WERI-Rb-1 (cell line): ENCODE measurements around the gene ERN1.

Experiments
- DNase-seq: peaks from one replicate; pipeline ENCODE4 v3.0.0-alpha.2; 2020
- H3K27ac ChIP-seq: fragments of 250-450 bp; sonication (Bioruptor Pico); 2 replicates; pipeline ENCODE4 v1.5.1; 2020; ENCODE audit warnings: mild to moderate bottlenecking, moderate library complexity
- H3K27me3 ChIP-seq: fragments of 250-450 bp; sonication (Bioruptor Pico); 2 replicates; pipeline ENCODE4 v1.5.1; 2021; ENCODE audit warnings: mild to moderate bottlenecking, low read depth, moderate library complexity; ENCODE audit not compliant: insufficient read depth, severe bottlenecking
- H3K36me3 ChIP-seq: fragments of 250-450 bp; sonication (Bioruptor Pico); 2 replicates; pipeline ENCODE4 v1.5.1; 2020; ENCODE audit warnings: mild to moderate bottlenecking, moderate library complexity
- H3K4me3 ChIP-seq: 2 replicates; pipeline ENCODE4 v1.5.1; 2011; ENCODE audit warnings: low read depth, mild to moderate bottlenecking, control low read depth, low read length
- H3K9me3 ChIP-seq: fragments of 250-450 bp; sonication (Bioruptor Pico); 2 replicates; pipeline ENCODE4 v1.5.1; 2021; ENCODE audit warnings: mild to moderate bottlenecking, moderate library complexity; ENCODE audit not compliant: severe bottlenecking
- TF ChIP-seq, protein P1 (sequence below): IDR thresholded peaks from 2 replicates; pipeline ENCODE4 v1.5.1; 2011; ENCODE audit warnings: low read depth, mild to moderate bottlenecking, control low read depth, inconsistent platforms, low read length

Gene ERN1

DNA sequence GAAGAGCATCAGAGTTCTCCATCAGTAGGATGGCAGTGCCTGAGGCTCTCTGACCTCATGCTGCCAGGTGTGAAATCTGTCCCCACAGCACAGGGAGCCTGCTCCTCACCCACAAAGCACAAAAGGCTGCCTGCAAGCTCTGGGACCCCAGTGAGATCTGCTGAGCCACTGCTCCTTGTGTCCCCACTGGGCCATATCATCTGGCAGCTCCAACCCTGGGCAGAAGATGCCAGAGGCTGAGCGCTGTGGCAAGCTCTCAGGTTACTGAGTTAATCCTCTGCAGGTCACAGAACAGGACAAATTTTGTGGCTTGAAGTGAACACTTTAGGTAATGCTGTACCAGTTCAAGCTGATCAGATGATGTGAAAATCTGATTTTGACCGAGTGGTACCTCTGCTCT, 26.7 kb upstream of the ERN1 start:
- peaks cover 84% of the 10 kb centered on the region for H3K36me3 ChIP-seq
- H3K9me3 ChIP-seq: no peaks in the 10 kb centered on the region
- TF ChIP-seq, protein P1, sequence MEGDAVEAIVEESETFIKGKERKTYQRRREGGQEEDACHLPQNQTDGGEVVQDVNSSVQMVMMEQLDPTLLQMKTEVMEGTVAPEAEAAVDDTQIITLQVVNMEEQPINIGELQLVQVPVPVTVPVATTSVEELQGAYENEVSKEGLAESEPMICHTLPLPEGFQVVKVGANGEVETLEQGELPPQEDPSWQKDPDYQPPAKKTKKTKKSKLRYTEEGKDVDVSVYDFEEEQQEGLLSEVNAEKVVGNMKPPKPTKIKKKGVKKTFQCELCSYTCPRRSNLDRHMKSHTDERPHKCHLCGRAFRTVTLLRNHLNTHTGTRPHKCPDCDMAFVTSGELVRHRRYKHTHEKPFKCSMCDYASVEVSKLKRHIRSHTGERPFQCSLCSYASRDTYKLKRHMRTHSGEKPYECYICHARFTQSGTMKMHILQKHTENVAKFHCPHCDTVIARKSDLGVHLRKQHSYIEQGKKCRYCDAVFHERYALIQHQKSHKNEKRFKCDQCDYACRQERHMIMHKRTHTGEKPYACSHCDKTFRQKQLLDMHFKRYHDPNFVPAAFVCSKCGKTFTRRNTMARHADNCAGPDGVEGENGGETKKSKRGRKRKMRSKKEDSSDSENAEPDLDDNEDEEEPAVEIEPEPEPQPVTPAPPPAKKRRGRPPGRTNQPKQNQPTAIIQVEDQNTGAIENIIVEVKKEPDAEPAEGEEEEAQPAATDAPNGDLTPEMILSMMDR: no peak
- H3K27ac ChIP-seq: no peak overlapping the region
- no peaks in the 10 kb centered on the region for H3K27me3 ChIP-seq
- DNase-seq: no peak
- no peak overlapping the region for H3K4me3 ChIP-seq

DNA sequence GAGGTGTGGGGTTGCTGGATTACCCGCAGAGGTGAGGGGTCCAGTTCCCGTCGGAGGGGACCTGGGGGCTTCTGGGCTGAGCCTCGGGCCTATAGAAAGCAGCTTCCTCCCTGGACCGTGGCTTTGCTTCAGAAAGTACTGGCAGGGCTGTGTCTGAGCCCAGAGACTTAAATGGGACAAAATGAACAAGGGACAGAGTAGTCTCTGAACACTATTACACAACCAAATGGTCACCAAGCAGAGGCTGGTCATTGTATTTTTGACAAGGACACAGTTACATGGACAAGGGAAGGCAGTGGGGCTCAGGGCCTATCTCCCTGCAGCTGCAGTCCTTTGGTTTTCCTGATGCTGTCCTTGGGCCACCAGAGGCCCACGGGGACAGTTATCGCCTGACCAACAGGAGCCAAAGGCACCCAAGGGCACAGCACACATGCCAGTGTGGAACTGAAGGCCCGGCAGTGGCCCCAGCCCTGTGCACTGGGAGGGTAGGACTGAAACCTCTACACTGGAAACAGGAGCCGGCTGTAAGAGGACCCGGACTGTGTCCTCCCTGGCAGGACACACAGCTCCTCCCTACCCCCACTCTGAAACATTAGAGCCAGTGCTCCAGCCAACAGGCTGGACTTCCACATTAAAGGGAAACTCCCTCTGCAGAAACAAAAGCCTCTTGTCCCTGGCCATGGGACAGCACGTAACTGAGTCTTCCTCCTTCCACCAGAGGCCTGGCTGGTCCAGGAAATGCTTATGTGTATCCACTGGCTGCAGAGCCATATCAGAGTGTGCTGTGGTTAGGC, 26.0 kb upstream of the ERN1 start:
- H3K27ac ChIP-seq: no peak overlapping the region
- no peak overlapping the region for H3K4me3 ChIP-seq
- no peaks in the 10 kb centered on the region for H3K9me3 ChIP-seq
- DNase-seq: no peak
- H3K36me3 ChIP-seq: peaks cover 83% of the 10 kb centered on the region
- no peaks in the 10 kb centered on the region for H3K27me3 ChIP-seq
- TF ChIP-seq, protein P1: no peak

DNA sequence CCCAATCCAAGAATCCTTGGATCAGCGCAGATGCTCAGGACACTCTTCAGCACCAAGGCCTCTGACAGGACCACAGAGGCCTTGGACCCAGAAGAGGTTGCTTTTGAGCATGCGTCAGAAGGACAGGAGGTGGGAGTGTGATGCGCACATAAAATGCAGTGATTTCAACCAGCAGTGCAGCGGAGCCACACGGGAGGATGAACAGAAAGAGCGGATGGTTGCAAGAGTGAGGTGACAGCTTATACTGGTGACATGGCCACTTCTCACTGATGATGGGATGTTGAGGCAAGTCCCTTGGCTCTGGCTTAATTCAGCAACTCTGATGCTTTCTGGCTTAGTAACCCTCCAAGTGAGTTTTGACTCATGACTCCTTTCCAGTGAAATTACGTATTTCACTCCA, 25.2 kb upstream of the ERN1 start:
- Histone ChIP-seq H3K9me3 (no peaks in the 10 kb centered on the region), H3K4me3 (no peak overlapping the region), H3K27me3 (no peaks in the 10 kb centered on the region), H3K36me3 (peaks cover 83% of the 10 kb centered on the region), H3K27ac (no peak overlapping the region)
- TF ChIP-seq, protein P1: no peak
- DNase-seq: no peak

DNA sequence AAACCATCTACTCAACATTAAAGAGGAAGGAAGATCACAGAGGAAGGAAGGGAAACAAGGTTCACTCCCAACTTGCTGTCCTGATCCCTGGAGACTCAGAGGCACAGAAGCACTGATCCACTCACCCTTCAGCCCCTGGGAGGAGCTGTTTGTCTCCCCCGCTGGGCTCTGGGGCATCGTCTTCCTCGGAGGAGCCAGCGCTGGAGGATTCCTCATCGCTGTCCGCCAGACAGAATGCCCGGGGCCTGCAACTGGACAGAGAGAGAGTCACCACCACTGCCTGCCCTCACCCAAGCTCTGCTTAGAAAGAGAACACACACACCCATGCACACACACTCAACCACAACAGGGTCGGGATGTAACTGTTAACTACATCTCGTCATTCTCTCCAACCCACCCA, 24.8 kb upstream of the ERN1 start:
- TF ChIP-seq, protein P1: 0 out of 2 replicates have a peak, but pooled peaks have one; percentile 9
- H3K36me3 ChIP-seq: peaks cover 83% of the 10 kb centered on the region

DNA sequence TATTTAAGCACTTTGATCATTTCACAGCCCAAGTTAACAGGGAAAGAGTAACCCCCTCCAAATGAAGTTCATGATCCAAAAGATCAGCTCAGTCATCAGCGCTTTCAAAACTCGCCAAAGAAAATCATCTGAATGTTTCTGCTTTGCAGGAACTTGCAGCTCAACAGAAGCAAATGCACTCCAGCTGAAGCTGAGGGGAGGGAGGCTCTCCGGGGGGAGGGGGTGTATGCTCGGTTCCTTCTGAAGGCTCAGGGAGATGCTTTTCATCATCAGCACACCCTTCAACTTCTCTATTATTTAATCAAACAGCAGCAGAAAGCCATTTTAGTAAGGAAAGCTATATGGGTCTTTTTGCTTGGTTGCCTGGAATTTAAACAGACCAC, 24.4 kb upstream of the ERN1 start:
- Histone ChIP-seq H3K27me3 (no peaks in the 10 kb centered on the region), H3K36me3 (peaks cover 84% of the 10 kb centered on the region), H3K4me3 (no peak overlapping the region), H3K27ac (no peak overlapping the region), H3K9me3 (no peaks in the 10 kb centered on the region)
- TF ChIP-seq, protein P1: no peak
- no peak for DNase-seq

More for the DNA sequence above, 24.8 kb upstream of the ERN1 start:
- no peaks in the 10 kb centered on the region for H3K9me3 ChIP-seq
- DNase-seq: no peak
- H3K27ac ChIP-seq: no peak overlapping the region
- H3K4me3 ChIP-seq: no peak overlapping the region
- no peaks in the 10 kb centered on the region for H3K27me3 ChIP-seq
